Ovary (tissue), 3 donors: ENCODE measurements around the gene XXYLT1.

ENCODE experiments used
- CTCF ChIP-seq, 3 donors: fragments of 450-650 bp in 2 of 3; fragments of 200-600 bp in 1 of 3; IDR thresholded peaks; one replicate each; pipeline versions ENCODE4 v1.5.1 to v1.8.0; 2016 to 2022; ENCODE audit warnings: antibody characterized with exemption in 3 of 3, mild to moderate bottlenecking in 1 of 3
- EP300 ChIP-seq: sonication (generic); formaldehyde crosslinking; IDR thresholded peaks from one replicate; pipeline ENCODE4 v1.6.1; 2017; ENCODE audit warnings: antibody characterized with exemption
- POLR2A ChIP-seq: fragments of 450-650 bp; IDR thresholded peaks from one replicate; pipeline ENCODE4 v1.6.1; 2017; ENCODE audit warnings: antibody characterized with exemption, mild to moderate bottlenecking, moderate library complexity
- donor health status: DM: no; HTN: no; CAD: no.

- TF ChIP-seq CTCF (IDR thresholded peaks at IDR 0.05) (no peak), POLR2A (no peak), EP300 (no peak)
Observed at GRCh38 chr3:195147649-195148080, 123.3 kb downstream of the XXYLT1 start.
